HG02759 (cell line): ENCODE data around the gene BET1.
"Not testable (repeated sequence)": the region's sequence is repeated elsewhere in the genome, so short reads cannot be mapped to it uniquely, and the experiment has no call there.

ENCODE experiments used
- ATAC-seq: cut with Tn5 transposase; IDR thresholded peaks from one replicate; pipeline ENCODE4 v1.9.1; 2021; ENCODE audit warnings: mild to moderate bottlenecking, moderate library complexity; ENCODE audit not compliant: unreplicated experiment

Gene BET1

GRCh38 chr7:94004024-94004951 is at the start of gene BET1:
Gene BET1 (minus strand): TSS chr7:94004355. CDS start chr7:94004216, 139 bp downstream.
- peak; percentile 96 for ATAC-seq

GRCh38 chr7:94053532-94053931 is 49.4 kb upstream of the BET1 start:
- ATAC-seq = no peak

- peak; percentile 40 for ATAC-seq
Observed at GRCh38 chr7:94052398-94053180, 48.4 kb upstream of the BET1 start.

- ATAC-seq = peak; percentile 87
Observed at GRCh38 chr7:94050046-94050445, 45.9 kb upstream of the BET1 start.

- peak; percentile 18 for ATAC-seq
Observed at GRCh38 chr7:94049615-94050014, 45.5 kb upstream of the BET1 start.

- no peak for ATAC-seq
Observed at GRCh38 chr7:94048755-94049154, 44.6 kb upstream of the BET1 start.

GRCh38 chr7:94047956-94048355 is 43.8 kb upstream of the BET1 start:
- no peak for ATAC-seq

- ATAC-seq = no peak
Observed at GRCh38 chr7:94045581-94045980, 41.4 kb upstream of the BET1 start.

GRCh38 chr7:94044806-94045205 is 40.7 kb upstream of the BET1 start:
- peak; percentile 65 for ATAC-seq

GRCh38 chr7:94043299-94043698 is 39.1 kb upstream of the BET1 start:
- ATAC-seq = no peak

GRCh38 chr7:94042381-94042780 is 38.2 kb upstream of the BET1 start:
- ATAC-seq = peak; percentile 57

GRCh38 chr7:94041529-94041928 is 37.4 kb upstream of the BET1 start:
- ATAC-seq = no peak

- ATAC-seq = no peak
Observed at GRCh38 chr7:94040254-94040653, 36.1 kb upstream of the BET1 start.

- no peak for ATAC-seq
Observed at GRCh38 chr7:94039368-94040035, 35.3 kb upstream of the BET1 start.

- peak; percentile 66 for ATAC-seq
Observed at GRCh38 chr7:94031865-94032264, 27.7 kb upstream of the BET1 start.

- no peak for ATAC-seq
Observed at GRCh38 chr7:94030634-94031033, 26.5 kb upstream of the BET1 start.

- no peak for ATAC-seq
Observed at GRCh38 chr7:94029976-94030375, 25.8 kb upstream of the BET1 start.

GRCh38 chr7:94028768-94029167 is 24.6 kb upstream of the BET1 start:
- no peak for ATAC-seq

- ATAC-seq = not testable (repeated sequence)
Observed at GRCh38 chr7:94026619-94027018, 22.5 kb upstream of the BET1 start.

GRCh38 chr7:94022550-94022949 is 18.4 kb upstream of the BET1 start:
- peak; percentile 52 for ATAC-seq

GRCh38 chr7:94016786-94017185 is 12.6 kb upstream of the BET1 start:
- ATAC-seq = no peak
